AG04450 (cell line): ENCODE results near the gene AUTS2. TPM values are rescaled to one million over a fixed set of nuclear protein-coding genes. Genes with fewer than 3 reads are reported as not detected.

ENCODE experiments used
- CTCF ChIA-PET: fragments of 300-600, 350-600 bp; formaldehyde crosslinking; extraction: SDS; loops from one replicate; lab custom pipeline; 2022; ENCODE audit warnings: antibody characterized with exemption, inconsistent platforms; lab: Charles Lee
- POLR2A ChIA-PET: fragments of 350-600 bp; formaldehyde crosslinking; extraction: SDS; loops from one replicate; lab custom pipeline; 2021; ENCODE audit warnings: antibody characterized with exemption, inconsistent platforms; lab: Yijun Ruan, JAX
- DNase-seq: peaks from one replicate; pipeline ENCODE4 v3.0.0-alpha.2; 2011; ENCODE audit warnings: low read depth, low spot score
- H3K27ac ChIP-seq: one replicate; pipeline ENCODE4 v1.5.1; 2012; ENCODE audit warnings: low read depth, low read length, control low read depth
- H3K27me3 ChIP-seq: one replicate; pipeline ENCODE4 v1.6.0; 2012; ENCODE audit warnings: low read length; ENCODE audit not compliant: control insufficient read depth, insufficient read depth
- H3K4me3 ChIP-seq: 2 replicates; pipeline ENCODE4 v1.5.1; 2011; ENCODE audit warnings: mild to moderate bottlenecking, low read depth, low read length, control low read depth
- H3K9me3 ChIP-seq: 2 replicates; pipeline ENCODE4 v1.5.1; 2012; ENCODE audit warnings: low read length; ENCODE audit not compliant: control insufficient read depth, insufficient read depth
- polyA plus RNA-seq: library from polyadenylated mRNA; depleted of rRNA; stranded (reverse); fragments of >200 nt; gene quantifications from 2 replicates; pipeline ENCODE4 v1.2.3, GENCODE V29; 2011
- TF ChIP-seq, protein P1 (sequence below): IDR thresholded peaks from 2 replicates; pipeline ENCODE4 v1.5.1; 2011; ENCODE audit warnings: low read depth, low read length, control low read depth, inconsistent platforms

Gene AUTS2
- polyA plus RNA-seq, 1 experiment = 1.5 TPM

DNA sequence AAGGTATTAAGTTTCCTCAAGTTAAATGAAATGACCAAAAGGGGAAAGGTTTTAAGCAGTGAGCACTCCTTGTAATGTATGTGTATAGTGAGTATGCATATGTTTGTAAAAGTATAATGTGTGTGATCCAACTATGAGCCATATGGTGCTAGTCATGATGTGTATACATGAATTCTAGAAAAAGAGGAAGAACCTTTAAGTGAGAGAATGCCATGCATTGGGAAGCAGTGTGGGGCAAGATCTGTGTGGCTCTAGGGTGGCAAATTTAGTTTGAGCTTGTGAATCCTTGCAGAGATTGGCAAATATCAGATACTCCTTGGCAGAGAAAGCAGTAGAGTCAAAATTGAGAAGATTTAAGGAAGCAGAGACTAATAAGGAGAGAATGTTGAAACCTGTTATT, 435.0 kb downstream of the AUTS2 start:
- CTCF ChIA-PET = no interaction called here

DNA sequence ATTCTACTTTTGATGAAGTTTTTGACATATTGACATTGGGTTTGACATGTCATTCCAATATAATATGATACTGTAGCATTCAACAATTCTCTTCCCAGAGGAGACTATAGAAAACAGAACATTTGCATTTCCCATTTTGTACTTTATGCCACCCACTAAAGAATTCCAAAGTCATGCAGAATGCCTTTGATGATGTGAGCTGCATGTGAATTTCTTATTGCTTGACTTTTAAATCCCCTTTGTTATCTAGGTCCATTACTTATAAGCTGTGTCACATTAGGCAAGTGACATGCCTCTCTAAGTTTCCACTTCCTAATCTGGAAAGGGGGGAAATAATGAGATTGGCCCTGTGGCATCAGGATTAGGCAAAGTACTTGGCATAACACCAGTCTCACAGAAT, 436.7 kb downstream of the AUTS2 start:
- H3K4me3 ChIP-seq = no peak overlapping the region
- no peaks in the 10 kb centered on the region for H3K27me3 ChIP-seq
- ChIA-PET CTCF (no interaction called here), POLR2A (no interaction called here)
- no peak for DNase-seq
- no peaks in the 10 kb centered on the region for H3K9me3 ChIP-seq
- no peak overlapping the region for H3K27ac ChIP-seq
- TF ChIP-seq, protein P1, sequence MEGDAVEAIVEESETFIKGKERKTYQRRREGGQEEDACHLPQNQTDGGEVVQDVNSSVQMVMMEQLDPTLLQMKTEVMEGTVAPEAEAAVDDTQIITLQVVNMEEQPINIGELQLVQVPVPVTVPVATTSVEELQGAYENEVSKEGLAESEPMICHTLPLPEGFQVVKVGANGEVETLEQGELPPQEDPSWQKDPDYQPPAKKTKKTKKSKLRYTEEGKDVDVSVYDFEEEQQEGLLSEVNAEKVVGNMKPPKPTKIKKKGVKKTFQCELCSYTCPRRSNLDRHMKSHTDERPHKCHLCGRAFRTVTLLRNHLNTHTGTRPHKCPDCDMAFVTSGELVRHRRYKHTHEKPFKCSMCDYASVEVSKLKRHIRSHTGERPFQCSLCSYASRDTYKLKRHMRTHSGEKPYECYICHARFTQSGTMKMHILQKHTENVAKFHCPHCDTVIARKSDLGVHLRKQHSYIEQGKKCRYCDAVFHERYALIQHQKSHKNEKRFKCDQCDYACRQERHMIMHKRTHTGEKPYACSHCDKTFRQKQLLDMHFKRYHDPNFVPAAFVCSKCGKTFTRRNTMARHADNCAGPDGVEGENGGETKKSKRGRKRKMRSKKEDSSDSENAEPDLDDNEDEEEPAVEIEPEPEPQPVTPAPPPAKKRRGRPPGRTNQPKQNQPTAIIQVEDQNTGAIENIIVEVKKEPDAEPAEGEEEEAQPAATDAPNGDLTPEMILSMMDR = no peak

More for the DNA sequence above, 435.0 kb downstream of the AUTS2 start:
- Histone ChIP-seq H3K9me3 (no peaks in the 10 kb centered on the region), H3K4me3 (no peak overlapping the region), H3K27ac (no peak overlapping the region), H3K27me3 (no peaks in the 10 kb centered on the region)
- DNase-seq = no peak
- TF ChIP-seq, protein P1 = no peak
- POLR2A ChIA-PET = no interaction called here

DNA sequence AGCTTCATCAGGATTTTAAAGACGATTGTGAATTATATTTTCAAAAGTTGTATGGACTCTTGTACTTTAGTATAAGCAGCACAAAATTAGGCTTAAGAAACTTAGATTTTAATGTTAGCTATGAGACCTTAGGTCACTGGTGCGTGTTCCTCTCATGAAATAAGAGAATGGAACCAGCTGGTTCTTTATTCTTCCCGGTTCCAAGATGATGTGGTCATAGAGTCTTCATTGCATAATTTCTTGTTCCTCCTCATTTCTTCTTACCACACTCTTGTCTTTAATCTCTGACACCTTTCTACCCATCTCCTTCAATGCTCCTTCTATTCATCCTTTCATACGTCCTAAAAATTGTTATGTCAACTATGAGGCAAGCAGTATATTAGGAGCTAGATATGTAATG, 437.2 kb downstream of the AUTS2 start:
- Histone ChIP-seq H3K27ac (no peak overlapping the region), H3K4me3 (no peak overlapping the region), H3K9me3 (no peaks in the 10 kb centered on the region), H3K27me3 (no peaks in the 10 kb centered on the region)
- CTCF ChIA-PET = no interaction called here
- TF ChIP-seq, protein P1 = no peak
- no peak for DNase-seq
- POLR2A ChIA-PET = no interaction called here

DNA sequence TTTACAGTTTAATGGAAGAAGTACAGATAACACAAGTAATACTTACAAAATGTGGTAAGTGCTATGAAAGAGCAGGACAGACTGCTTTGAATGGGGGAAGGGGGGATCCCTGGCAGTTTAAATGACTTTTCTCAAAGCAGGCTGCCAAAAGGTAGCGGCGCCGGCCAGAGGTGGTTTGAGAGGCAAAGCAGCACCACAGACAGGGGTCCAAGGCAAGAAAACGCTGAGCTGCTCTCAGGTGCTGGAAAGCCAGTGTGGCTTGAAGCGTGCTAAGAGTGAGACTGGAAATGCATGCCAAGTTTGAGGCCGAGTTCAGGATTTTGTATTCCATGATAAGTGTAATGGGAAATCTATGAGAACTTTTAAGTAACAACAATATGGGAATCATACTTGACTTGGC, 437.7 kb downstream of the AUTS2 start:
- DNase-seq = no peak
- ChIA-PET POLR2A (no interaction called here), CTCF (no interaction called here)
- no peaks in the 10 kb centered on the region for H3K9me3 ChIP-seq
- H3K4me3 ChIP-seq = no peak overlapping the region
- TF ChIP-seq, protein P1 = no peak
- no peaks in the 10 kb centered on the region for H3K27me3 ChIP-seq
- no peak overlapping the region for H3K27ac ChIP-seq

DNA sequence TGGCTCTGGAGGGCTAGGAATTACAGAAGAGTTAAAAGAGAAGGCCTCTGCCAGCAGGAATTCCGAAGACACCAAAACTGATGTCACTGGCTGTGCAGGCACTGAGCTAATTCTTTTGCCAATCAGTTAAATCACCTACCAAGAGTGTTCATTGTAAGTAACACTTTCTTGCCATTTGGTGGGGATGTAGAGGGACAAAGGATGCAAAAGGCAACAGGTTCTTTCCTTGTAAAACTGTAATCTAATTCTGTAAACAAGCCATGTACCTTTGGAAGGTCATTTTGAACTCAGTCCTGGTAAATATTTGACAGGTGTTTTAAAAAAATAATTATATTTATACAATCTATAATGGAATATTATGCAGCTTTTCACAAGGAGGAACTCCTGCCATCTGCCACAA, 438.4 kb downstream of the AUTS2 start:
- TF ChIP-seq, protein P1 = no peak
- CTCF ChIA-PET = no interaction called here
- no peaks in the 10 kb centered on the region for H3K9me3 ChIP-seq
- no peak for DNase-seq
- H3K27ac ChIP-seq = no peak overlapping the region
- H3K4me3 ChIP-seq = no peak overlapping the region
- H3K27me3 ChIP-seq = no peaks in the 10 kb centered on the region
- POLR2A ChIA-PET = no interaction called here
